ENCODE measurements around the gene TUBG1. TPM values are rescaled to one million over a fixed set of nuclear protein-coding genes. Genes with fewer than 3 reads are reported as not detected.
A peak's percentile ranks its signal among the peaks of the same experiment; 100 is the strongest.

TUBG1 gene
- total and polyA plus RNA-seq, 9 of the 15 experiments (the other 6 are each of a cell fraction or from before 2014, with no cell fraction given), result 33.1 to 147 (median 66.0) TPM

DNA sequence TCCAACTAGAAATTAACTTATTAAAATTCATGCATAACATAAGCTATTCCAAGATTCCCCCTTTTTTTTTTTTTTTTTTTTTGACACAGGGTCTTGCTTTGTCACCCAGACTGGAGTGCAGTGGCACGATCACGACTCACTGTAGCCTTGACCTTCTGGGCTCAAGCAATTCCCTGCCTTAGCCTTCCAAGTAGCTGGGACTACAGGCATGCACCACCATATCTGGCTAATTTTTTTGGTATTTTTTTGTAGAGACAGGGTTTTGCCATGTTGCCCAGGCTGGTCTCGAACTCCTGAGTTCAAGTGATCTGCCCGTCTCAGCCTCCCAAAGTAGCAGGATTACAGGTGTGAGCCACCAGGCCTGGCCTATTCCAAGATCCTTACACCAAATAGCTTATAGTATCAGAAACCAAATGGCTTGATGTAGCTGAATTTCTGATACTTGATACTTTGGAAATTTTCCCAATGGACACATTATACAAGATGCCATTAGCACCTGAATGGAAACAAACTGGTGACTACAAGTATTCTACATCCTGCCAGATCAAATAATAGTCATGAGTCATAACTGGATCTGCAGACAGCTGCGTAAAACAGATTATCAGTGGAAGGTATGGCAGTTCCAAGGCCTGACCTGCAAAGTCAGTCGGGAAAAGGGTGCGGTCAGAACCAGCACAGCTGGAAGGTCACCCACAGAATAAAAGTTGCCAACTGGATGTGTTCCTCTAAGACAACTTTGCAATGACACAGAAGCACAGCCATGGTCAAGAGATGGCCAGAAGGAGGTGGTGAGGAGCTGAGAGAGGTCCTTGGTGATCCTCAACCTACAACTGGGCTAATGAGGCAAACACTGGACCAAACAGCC, 14.5 kb downstream of the TUBG1 start (continued):
- TF ChIP-seq SMARCC2 (IDR thresholded peaks at IDR 0.05; ENCODE audit: low read depth) (peak; percentile 93), CBX3 (IDR thresholded peaks at IDR 0.05; ENCODE audit: borderline replicate concordance in 1 of 2, low read length in 2 of 2) (peak in 1 of 2 experiments; percentile 69; a peak in 1 of 3 replicates), HDGF (IDR thresholded peaks at IDR 0.05) (no peak), PRDM10 (IDR thresholded peaks at IDR 0.05; ENCODE audit: partially characterized antibody) (peak; percentile 19), THAP7 (CRISPR knock-in tag; IDR thresholded peaks at IDR 0.05) (no peak), ZKSCAN3 (CRISPR knock-in tag; IDR thresholded peaks at IDR 0.05) (no peak), NCOA2 (IDR thresholded peaks at IDR 0.05; ENCODE audit: partially characterized antibody in 2 of 2) (no peak), MTA2 (IDR thresholded peaks at IDR 0.05; ENCODE audit: low read depth) (peak; percentile 81), ZC3H4 (CRISPR knock-in tag; IDR thresholded peaks at IDR 0.05; ENCODE audit: borderline replicate concordance) (no peak), GABPA (tag; conservative IDR thresholded peaks at IDR 0.05; ENCODE audit: low read depth) (no peak)
- TF ChIP-seq, protein P1, sequence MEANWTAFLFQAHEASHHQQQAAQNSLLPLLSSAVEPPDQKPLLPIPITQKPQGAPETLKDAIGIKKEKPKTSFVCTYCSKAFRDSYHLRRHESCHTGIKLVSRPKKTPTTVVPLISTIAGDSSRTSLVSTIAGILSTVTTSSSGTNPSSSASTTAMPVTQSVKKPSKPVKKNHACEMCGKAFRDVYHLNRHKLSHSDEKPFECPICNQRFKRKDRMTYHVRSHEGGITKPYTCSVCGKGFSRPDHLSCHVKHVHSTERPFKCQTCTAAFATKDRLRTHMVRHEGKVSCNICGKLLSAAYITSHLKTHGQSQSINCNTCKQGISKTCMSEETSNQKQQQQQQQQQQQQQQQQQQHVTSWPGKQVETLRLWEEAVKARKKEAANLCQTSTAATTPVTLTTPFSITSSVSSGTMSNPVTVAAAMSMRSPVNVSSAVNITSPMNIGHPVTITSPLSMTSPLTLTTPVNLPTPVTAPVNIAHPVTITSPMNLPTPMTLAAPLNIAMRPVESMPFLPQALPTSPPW (CRISPR knock-in tag; IDR thresholded peaks at IDR 0.05), result no peak
- TF ChIP-seq, protein P2, sequence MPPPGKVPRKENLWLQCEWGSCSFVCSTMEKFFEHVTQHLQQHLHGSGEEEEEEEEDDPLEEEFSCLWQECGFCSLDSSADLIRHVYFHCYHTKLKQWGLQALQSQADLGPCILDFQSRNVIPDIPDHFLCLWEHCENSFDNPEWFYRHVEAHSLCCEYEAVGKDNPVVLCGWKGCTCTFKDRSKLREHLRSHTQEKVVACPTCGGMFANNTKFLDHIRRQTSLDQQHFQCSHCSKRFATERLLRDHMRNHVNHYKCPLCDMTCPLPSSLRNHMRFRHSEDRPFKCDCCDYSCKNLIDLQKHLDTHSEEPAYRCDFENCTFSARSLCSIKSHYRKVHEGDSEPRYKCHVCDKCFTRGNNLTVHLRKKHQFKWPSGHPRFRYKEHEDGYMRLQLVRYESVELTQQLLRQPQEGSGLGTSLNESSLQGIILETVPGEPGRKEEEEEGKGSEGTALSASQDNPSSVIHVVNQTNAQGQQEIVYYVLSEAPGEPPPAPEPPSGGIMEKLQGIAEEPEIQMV (tag; conservative IDR thresholded peaks at IDR 0.05; ENCODE audit: low read depth), result no peak
- TF ChIP-seq, protein P3, sequence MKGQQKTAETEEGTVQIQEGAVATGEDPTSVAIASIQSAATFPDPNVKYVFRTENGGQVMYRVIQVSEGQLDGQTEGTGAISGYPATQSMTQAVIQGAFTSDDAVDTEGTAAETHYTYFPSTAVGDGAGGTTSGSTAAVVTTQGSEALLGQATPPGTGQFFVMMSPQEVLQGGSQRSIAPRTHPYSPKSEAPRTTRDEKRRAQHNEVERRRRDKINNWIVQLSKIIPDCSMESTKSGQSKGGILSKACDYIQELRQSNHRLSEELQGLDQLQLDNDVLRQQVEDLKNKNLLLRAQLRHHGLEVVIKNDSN (CRISPR knock-in tag; IDR thresholded peaks at IDR 0.05), result no peak
